DND-41 (cell line): ENCODE measurements around the gene UGT8.

Experiments
- CTCF ChIP-seq: IDR thresholded peaks from 2 replicates; pipeline ENCODE4 v1.5.1; 2012; ENCODE audit warnings: borderline replicate concordance, low read length, moderate library complexity, mild to moderate bottlenecking; ENCODE audit not compliant: poor library complexity, severe bottlenecking; ENCODE audit errors: extremely low read depth
- EZH2 ChIP-seq: IDR thresholded peaks from 3 replicates; pipeline ENCODE4 v1.6.1; 2012; ENCODE audit warnings: borderline replicate concordance, low read depth, mild to moderate bottlenecking, moderate library complexity, low read length, inconsistent platforms; ENCODE audit not compliant: severe bottlenecking

GRCh38 chr4:114600672-114601071 lies 2.1 kb downstream of the UGT8 start:
- TF ChIP-seq CTCF, result no peak
- TF ChIP-seq EZH2, result no peak
